GM19193 (cell line): ENCODE results near the gene FMO3.

ENCODE experiments used
- POLR2A ChIP-seq: IDR thresholded peaks from 4 replicates; pipeline ENCODE4 v1.6.1; 2011; ENCODE audit not compliant: insufficient read depth, insufficient read length; ENCODE audit errors: extremely low read depth

Gene FMO3

GRCh38 chr1:171161431-171161830 is 70.7 kb downstream of the FMO3 start:
- no peak for TF ChIP-seq POLR2A

GRCh38 chr1:171166361-171166760 is 75.7 kb downstream of the FMO3 start:
- no peak for TF ChIP-seq POLR2A
